B cell (primary cell): ENCODE measurements around the gene SETD6.

Source experiments
- CTCF ChIP-seq: fragments of 200-600 bp; IDR thresholded peaks from one replicate; pipeline ENCODE4 v1.8.0; 2022; ENCODE audit warnings: antibody characterized with exemption, mild to moderate bottlenecking
- EZH2 ChIP-seq: IDR thresholded peaks from 2 replicates; pipeline ENCODE4 v1.6.1; 2012; ENCODE audit warnings: borderline replicate concordance, low read depth, mild to moderate bottlenecking, moderate library complexity, low read length; ENCODE audit not compliant: insufficient read depth, poor library complexity, severe bottlenecking

GRCh38 chr16:58502217-58502921 is 12.9 kb upstream of the SETD6 start:
- TF ChIP-seq CTCF (no peak), EZH2 (no peak)
